ENCODE measurements around the gene SOX6. TPM values are rescaled to one million over a fixed set of nuclear protein-coding genes. Genes with fewer than 3 reads are reported as not detected.

The SOX6 gene
- total and polyA plus RNA-seq, 2 of the 13 experiments (the other 11 are each of a cell fraction or from before 2014, with no cell fraction given) = 2.6 to 11.2 TPM

DNA sequence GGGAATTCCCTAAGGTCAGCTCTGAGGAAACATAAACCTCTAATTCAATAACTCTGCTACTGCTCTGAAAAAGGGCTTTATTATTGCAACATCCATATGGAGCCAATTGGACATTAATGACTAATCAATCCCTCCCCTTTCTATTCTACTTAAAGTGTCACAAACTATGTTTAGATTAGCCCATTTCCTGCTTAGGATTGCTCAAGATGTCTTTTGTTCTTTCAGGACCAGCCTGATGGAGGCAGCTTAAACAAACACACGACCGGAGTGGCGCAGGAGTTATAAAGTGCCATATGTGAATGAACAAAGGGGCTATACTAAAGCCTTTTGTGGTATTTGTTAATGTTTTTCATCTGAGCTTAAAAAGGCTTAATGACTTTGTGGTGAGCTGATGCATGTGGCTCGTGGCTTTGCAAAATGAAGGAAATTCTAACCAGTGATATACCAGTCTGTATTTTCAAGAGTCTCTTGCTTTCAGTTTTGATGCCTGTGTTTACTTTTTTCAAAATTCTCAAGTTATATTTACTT lies 354.4 kb downstream of the SOX6 start (continued):
- TF ChIP-seq, protein P1, sequence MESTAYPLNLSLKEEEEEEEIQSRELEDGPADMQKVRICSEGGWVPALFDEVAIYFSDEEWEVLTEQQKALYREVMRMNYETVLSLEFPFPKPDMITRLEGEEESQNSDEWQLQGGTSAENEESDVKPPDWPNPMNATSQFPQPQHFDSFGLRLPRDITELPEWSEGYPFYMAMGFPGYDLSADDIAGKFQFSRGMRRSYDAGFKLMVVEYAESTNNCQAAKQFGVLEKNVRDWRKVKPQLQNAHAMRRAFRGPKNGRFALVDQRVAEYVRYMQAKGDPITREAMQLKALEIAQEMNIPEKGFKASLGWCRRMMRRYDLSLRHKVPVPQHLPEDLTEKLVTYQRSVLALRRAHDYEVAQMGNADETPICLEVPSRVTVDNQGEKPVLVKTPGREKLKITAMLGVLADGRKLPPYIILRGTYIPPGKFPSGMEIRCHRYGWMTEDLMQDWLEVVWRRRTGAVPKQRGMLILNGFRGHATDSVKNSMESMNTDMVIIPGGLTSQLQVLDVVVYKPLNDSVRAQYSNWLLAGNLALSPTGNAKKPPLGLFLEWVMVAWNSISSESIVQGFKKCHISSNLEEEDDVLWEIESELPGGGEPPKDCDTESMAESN (CRISPR knock-in tag; conservative IDR thresholded peaks at IDR 0.05) = 0 out of 2 replicates have a peak, but pooled peaks have one; percentile 21
- TF ChIP-seq, protein P2, sequence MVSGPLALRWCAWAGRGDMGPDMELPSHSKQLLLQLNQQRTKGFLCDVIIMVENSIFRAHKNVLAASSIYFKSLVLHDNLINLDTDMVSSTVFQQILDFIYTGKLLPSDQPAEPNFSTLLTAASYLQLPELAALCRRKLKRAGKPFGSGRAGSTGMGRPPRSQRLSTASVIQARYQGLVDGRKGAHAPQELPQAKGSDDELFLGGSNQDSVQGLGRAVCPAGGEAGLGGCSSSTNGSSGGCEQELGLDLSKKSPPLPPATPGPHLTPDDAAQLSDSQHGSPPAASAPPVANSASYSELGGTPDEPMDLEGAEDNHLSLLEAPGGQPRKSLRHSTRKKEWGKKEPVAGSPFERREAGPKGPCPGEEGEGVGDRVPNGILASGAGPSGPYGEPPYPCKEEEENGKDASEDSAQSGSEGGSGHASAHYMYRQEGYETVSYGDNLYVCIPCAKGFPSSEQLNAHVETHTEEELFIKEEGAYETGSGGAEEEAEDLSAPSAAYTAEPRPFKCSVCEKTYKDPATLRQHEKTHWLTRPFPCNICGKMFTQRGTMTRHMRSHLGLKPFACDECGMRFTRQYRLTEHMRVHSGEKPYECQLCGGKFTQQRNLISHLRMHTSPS (CRISPR knock-in tag; IDR thresholded peaks at IDR 0.05; ENCODE audit: low read depth) = no peak
- TF ChIP-seq, protein P3, sequence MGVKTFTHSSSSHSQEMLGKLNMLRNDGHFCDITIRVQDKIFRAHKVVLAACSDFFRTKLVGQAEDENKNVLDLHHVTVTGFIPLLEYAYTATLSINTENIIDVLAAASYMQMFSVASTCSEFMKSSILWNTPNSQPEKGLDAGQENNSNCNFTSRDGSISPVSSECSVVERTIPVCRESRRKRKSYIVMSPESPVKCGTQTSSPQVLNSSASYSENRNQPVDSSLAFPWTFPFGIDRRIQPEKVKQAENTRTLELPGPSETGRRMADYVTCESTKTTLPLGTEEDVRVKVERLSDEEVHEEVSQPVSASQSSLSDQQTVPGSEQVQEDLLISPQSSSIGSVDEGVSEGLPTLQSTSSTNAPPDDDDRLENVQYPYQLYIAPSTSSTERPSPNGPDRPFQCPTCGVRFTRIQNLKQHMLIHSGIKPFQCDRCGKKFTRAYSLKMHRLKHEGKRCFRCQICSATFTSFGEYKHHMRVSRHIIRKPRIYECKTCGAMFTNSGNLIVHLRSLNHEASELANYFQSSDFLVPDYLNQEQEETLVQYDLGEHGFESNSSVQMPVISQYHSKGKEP (CRISPR knock-in tag; IDR thresholded peaks at IDR 0.05) = no peak
- TF ChIP-seq ZBTB20 (CRISPR knock-in tag; IDR thresholded peaks at IDR 0.05; ENCODE audit: borderline replicate concordance, low read depth) (peak; percentile 48; the same call in 1 of the 2 replicates), ZNF292 (CRISPR knock-in tag; IDR thresholded peaks at IDR 0.05; ENCODE audit: borderline replicate concordance, low read depth) (no peak), ZBTB21 (CRISPR knock-in tag; IDR thresholded peaks at IDR 0.05) (no peak), ZSCAN9 (CRISPR knock-in tag; IDR thresholded peaks at IDR 0.05; ENCODE audit: borderline replicate concordance) (0 out of 2 replicates have a peak, but pooled peaks have one; percentile 43), HNF4G (IDR thresholded peaks at IDR 0.05; ENCODE audit: borderline replicate concordance, low read depth, low read length) (no peak), HNF4G (CRISPR knock-in tag; IDR thresholded peaks at IDR 0.05; ENCODE audit: borderline replicate concordance, low read depth) (no peak), KLF12 (CRISPR knock-in tag; IDR thresholded peaks at IDR 0.05; ENCODE audit: borderline replicate concordance) (no peak), FIP1L1 (IDR thresholded peaks at IDR 0.05; ENCODE audit: borderline replicate concordance, insufficient read depth, low read depth, low read length) (no peak), ZNF451 (CRISPR knock-in tag; IDR thresholded peaks at IDR 0.05) (no peak), SAP130 (CRISPR knock-in tag; IDR thresholded peaks at IDR 0.05; ENCODE audit: low read depth) (peak; percentile 72), NKX3-1 (CRISPR knock-in tag; IDR thresholded peaks at IDR 0.05) (peak; percentile 78; the same call in 1 of the 2 replicates), ZNF766 (CRISPR knock-in tag; IDR thresholded peaks at IDR 0.05; ENCODE audit: borderline replicate concordance) (no peak), ZNF792 (CRISPR knock-in tag; IDR thresholded peaks at IDR 0.05) (0 out of 2 replicates have a peak, but pooled peaks have one; percentile 15), ZNF282 (IDR thresholded peaks at IDR 0.05; ENCODE audit: partially characterized antibody) (no peak), SATB2 (CRISPR knock-in tag; IDR thresholded peaks at IDR 0.05) (peak; percentile 99)
- TF ChIP-seq, protein P4, sequence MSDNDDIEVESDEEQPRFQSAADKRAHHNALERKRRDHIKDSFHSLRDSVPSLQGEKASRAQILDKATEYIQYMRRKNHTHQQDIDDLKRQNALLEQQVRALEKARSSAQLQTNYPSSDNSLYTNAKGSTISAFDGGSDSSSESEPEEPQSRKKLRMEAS (IDR thresholded peaks at IDR 0.05) = no peak
